ENCODE results near the gene DNAJC2. TPM values are rescaled to one million over a fixed set of nuclear protein-coding genes. Genes with fewer than 3 reads are reported as not detected.

Gene DNAJC2, protein sequence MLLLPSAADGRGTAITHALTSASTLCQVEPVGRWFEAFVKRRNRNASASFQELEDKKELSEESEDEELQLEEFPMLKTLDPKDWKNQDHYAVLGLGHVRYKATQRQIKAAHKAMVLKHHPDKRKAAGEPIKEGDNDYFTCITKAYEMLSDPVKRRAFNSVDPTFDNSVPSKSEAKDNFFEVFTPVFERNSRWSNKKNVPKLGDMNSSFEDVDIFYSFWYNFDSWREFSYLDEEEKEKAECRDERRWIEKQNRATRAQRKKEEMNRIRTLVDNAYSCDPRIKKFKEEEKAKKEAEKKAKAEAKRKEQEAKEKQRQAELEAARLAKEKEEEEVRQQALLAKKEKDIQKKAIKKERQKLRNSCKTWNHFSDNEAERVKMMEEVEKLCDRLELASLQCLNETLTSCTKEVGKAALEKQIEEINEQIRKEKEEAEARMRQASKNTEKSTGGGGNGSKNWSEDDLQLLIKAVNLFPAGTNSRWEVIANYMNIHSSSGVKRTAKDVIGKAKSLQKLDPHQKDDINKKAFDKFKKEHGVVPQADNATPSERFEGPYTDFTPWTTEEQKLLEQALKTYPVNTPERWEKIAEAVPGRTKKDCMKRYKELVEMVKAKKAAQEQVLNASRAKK
- polyA plus RNA-seq (ENCODE audit: insufficient read length in 12 of 12): 10 to 100 TPM in 11 of 12 donors, not detected in 1; 28.6 to 64.9 (median 37.6) TPM
- long read RNA-seq, donor 1, partial matches to known transcripts: 11 of 14 reads
- long read RNA-seq, donor 1, other reads (novel, unspliced or antisense): 0 of 14 reads
- long read RNA-seq, donor 2, partial matches to known transcripts: 0 of 3 reads
- long read RNA-seq, donor 2, other reads (novel, unspliced or antisense): 0 of 3 reads
- long read RNA-seq, donor 3, partial matches to known transcripts: 0 of 2 reads
- long read RNA-seq, donor 3, other reads (novel, unspliced or antisense): 0 of 2 reads
- long read RNA-seq, donor 4: 0 reads
- long read RNA-seq, donor 5, partial matches to known transcripts: 143 of 182 reads
- long read RNA-seq, donor 5, other reads (novel, unspliced or antisense): 35 of 182 reads
- long read RNA-seq, donor 6, partial matches to known transcripts: 0 of 2 reads
- long read RNA-seq, donor 6, other reads (novel, unspliced or antisense): 0 of 2 reads
- long read RNA-seq, donor 7, partial matches to known transcripts: 0 of 2 reads
- long read RNA-seq, donor 7, other reads (novel, unspliced or antisense): 0 of 2 reads
- long read RNA-seq, donor 8, transcript DNAJC2-203 (17 exons, 2,167 nt): major isoform, 9 of 10 reads
- long read RNA-seq, donor 8, partial matches to known transcripts: 0 of 10 reads
- long read RNA-seq, donor 8, other reads (novel, unspliced or antisense): 0 of 10 reads
- long read RNA-seq, donor 9: 0 reads
- long read RNA-seq, donor 10, partial matches to known transcripts: 0 of 2 reads
- long read RNA-seq, donor 10, other reads (novel, unspliced or antisense): 0 of 2 reads
- long read RNA-seq, donor 11, partial matches to known transcripts: 0 of 2 reads
- long read RNA-seq, donor 11, other reads (novel, unspliced or antisense): 0 of 2 reads

DNA sequence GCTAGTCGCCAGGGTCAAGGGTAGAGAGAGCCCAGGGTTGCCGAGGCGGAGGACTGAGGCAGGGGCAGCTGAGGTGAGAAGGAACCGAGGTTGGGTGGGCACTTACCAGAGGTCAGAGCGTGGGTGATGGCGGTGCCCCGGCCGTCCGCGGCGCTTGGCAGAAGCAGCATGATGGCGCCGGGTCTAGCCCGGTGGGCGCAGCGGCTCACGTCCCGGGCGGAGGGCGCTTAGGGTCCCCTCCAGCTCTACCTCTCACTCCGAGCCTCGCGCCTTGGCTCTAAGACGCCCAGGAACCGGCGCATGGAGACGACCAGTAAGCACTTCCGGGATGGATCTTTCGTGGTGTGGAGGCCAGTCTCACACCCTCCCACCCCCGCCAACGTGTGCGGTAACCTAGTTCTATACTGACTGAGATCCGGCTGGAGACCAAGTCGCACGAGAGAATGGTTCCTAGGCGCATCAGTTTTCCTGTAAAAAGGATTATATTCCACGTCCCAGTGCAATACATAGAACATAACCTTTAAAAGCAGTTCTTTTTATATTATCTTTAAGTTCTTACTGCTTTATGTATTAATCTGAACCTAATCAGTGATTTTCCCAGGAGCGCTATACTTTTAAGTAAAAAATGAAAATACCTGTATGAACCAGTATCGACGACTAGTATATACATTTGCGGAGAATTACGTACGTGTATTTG, at the start of gene DNAJC2:
Gene DNAJC2, minus strand, starts transcription at position 315 of the 697 bp plus-strand sequence. Its CDS starts 145 bp downstream, at position 170.
- DNase-seq: peak; percentile 91

- DNase-seq: no peak
Observed at GRCh38 chr7:103391976-103392375, 47.4 kb upstream of the DNAJC2 start.

DNA sequence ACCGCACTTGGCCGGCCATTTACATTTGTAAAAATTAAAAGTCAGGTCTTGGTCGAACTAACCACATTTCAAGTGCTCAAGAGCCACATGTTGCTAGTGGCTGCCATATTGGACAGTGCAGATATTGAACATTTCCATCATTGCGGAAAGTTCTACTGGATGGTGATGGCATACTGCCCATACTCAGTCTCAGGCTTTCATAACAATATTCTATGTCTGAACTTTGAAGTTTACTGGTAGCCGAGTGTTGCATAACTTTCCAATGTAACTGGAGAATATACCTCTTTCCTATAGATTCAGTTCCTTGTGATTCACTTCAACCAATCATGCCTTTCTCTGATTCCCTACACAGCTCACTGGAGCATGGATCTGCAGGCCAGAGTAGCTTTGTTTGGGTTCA, 46.6 kb upstream of the DNAJC2 start:
- DNase-seq: no peak

GRCh38 chr7:103389263-103389662, 44.7 kb upstream of the DNAJC2 start:
- no peak for DNase-seq

DNA sequence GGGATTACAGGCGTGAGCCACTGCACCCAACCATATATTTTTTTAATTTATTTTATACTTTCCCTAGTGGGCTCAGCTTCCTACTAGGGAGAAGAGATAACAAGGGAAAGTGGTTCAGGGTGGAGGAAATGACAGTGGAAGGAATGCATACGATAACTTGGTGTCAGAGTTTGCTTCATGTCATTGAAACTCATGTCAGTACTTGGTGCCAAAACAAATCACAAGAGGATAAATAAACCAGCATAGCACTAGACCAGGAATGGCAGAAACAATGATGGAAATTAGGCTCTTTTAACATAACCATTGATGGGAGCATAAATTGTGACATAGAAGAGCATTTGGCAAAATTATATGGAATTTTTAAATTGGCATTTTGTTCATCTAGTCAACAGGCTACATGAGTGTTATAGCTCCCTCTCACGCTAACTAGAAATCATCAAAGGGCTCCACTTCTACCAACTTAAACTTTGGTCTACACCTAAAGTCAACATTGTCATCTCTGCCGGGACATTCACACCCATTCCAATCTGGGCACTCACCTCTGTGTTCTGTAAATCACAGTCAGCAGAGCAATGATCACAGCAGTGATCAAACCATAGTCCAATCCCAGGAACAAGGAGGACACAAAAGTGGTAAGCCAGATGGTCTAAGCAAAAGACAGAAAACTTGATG, 44.0 kb upstream of the DNAJC2 start:
- no peak for DNase-seq

GRCh38 chr7:103387242-103387641, 42.7 kb upstream of the DNAJC2 start:
- no peak for DNase-seq

DNA sequence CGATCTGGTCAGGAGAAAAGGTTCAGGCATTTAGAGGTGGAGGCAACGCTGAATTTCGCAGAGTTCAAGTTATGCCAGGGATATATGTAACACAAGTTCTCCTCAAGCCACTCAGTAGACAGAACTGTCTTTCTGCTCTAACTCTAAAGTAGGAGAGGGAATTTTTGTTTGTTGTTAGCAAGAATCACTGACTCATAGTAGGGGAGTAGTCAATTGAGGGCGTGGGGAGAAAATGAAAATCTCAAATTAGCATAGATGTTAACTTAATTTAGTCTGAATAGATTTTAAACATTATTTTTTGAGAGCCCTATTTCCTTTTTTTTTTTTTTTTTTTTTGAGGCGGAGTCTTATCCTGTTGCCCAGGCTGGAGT, 37.5 kb upstream of the DNAJC2 start:
- no peak for DNase-seq

DNA sequence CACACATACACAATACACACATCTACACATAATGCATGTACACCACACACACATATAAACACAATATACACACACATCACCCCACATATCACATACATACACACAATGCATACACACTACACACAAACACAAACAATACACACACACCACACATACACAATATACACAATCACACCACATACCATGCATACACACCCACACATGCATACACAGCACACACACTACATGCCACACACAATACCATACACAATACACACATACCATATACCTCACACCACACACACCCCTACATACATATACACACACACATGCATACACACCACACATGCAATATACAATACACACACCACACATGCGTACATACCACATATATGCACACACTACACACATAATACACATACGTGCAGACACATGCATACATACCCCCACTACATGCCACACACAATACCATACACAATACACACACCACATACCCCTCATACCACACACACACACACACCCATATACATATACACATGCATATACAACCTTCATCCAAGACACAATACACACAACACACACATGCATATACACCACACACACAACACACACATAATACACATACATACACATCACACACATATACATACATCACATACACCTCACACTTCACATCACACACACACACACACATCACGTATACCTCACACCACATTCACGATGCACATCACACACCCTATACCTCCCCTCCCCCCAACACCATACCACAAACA, 36.9 kb upstream of the DNAJC2 start:
- no peak for DNase-seq

- DNase-seq: no peak
Observed at GRCh38 chr7:103380395-103381191, 36.0 kb upstream of the DNAJC2 start.

DNA sequence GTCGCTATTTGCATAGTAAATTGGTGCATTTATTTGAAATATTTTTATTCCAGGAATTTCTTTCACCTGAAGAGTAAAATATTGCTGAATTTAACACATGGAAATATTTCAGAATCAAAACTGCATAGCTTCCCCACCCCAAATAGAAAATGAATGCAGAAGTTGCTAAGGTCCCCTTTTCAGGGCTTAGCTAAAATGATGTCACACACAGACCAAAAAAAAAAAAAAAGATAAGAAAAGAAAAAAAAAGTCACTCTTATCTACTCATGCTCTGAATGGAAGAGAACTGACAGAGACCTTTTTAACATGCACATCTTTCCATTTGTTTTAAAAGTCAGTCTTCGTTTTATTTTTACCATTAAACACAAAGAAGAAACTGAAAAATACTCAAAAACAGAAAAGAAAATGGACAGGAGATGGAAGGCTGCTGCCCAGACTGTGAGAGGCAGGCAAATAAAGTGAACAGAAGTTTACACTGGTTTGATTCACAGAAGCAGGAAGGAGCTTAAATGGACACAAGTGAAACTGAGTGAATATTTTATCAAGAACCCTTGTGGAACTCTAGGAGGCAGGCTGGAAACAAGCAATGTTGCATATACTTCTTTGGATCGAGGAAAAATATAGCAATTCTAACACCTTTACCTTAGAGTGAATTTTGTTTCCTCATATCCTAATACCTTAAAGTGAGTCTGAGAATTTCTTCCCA, 34.9 kb upstream of the DNAJC2 start:
- no peak for DNase-seq

- no peak for DNase-seq
Observed at GRCh38 chr7:103373866-103374643, 29.5 kb upstream of the DNAJC2 start.

DNA sequence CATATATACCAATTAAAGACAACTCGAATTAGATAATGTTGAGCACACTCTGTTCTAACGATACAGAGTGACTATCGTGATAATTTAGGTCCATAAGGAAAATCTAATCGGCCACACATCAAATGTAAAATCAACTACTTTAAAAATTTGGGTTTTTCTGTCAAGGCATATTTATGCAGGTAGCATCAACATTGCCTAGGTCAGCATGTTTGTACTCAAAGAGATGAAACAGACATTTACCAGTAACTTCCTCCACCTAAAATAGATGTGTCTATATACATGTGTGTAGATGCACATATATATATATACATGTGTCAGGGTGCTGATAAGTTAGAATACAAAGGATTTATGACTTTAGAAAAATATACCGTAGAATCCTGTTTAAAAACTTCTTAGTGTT, 24.9 kb upstream of the DNAJC2 start:
- DNase-seq: no peak

DNA sequence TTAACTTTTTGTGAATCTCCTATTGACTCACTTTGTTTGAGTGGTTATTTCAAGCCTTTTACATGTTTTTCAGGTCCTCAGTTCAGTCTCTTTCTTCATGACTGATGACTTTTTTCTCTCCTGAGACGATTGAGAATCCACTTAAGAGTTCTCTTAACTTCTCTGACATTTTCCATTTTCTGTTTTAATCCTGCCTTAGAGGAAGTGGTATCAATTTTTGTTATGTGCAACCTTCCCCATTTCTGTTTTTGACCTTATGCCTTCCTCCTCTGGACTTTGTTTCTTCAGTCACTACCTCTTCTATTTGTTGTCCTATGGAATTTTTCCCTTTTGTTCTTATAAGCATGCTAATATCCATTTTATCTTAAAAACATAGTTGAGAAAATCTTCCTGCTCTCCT, 5.2 kb upstream of the DNAJC2 start:
- no peak for DNase-seq

- DNase-seq: no peak
Observed at GRCh38 chr7:103348959-103349358, 4.4 kb upstream of the DNAJC2 start.

DNA sequence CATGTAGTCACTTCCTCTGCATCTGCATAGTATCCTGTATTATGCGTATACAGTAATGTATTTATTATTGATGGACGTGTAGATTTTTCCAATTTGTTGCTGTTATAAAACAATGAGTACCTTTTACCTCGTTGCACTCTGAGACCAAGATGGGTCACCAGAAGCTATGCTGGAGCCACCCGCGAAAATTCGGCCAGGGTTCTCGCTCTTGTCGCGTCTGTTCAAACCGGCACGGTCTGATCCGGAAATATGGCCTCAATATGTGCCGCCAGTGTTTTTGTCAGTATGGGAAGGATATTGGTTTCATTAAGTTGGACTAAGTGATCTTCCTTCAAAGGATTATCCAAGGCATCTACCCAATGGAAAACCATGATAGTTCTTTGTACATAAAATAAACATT, 3.9 kb upstream of the DNAJC2 start:
- DNase-seq: no peak

- DNase-seq: peak; percentile 94
Observed at GRCh38 chr7:103347507-103348267, 3.1 kb upstream of the DNAJC2 start, which contains the start of gene PSMC2. PSMC2 (plus strand) TSS chr7:103347643; CDS start chr7:103347712, 69 bp downstream.
